ENCODE results near the gene BCAT1.

The BCAT1 gene

GRCh38 chr12:24854017-24854416 lies 94.9 kb downstream of the BCAT1 start:
- H3K27me3 ChIP-seq (ENCODE audit: control insufficient read depth in 1 of 2, insufficient read depth in 1 of 2, low read length in 2 of 2) = no peaks in the 10 kb centered on the region
- H3K27ac ChIP-seq (ENCODE audit: low read length, poor library complexity, severe bottlenecking) = peak overlapping the region; percentile 42
- no peak overlapping the region for H2AK5ac ChIP-seq (ENCODE audit: low read length, severe bottlenecking)
- peaks cover 4% of the 10 kb centered on the region for H3K4me1 ChIP-seq (ENCODE audit: control insufficient read depth, insufficient read depth, low read depth, low read length)
- peaks cover 3 to 22% of the 10 kb centered on the region in 2 experiments for H3K36me3 ChIP-seq (ENCODE audit: control insufficient read depth in 1 of 2, insufficient read depth in 2 of 2, low read depth in 1 of 2, low read length in 2 of 2)
- no peak overlapping the region for H2BK5ac ChIP-seq (ENCODE audit: low read depth, low read length, poor library complexity, severe bottlenecking)
- no peak for DNase-seq
- no peak overlapping the region for H4K91ac ChIP-seq (ENCODE audit: low read length)
- no peak overlapping the region for H3K4ac ChIP-seq (ENCODE audit: low read depth in 1 of 2, low read length in 2 of 2)
- no peak overlapping the region for H2AFZ ChIP-seq (ENCODE audit: low read depth, low read length)
- H2BK15ac ChIP-seq (ENCODE audit: low read depth, poor library complexity, severe bottlenecking) = no peak overlapping the region
- peak overlapping the region in 1 of 2 experiments; percentile 74 for H3K18ac ChIP-seq (ENCODE audit: low read depth in 1 of 2, low read length in 2 of 2)
- H3K4me2 ChIP-seq (ENCODE audit: low read length, poor library complexity, severe bottlenecking) = no peak overlapping the region
- H3K9ac ChIP-seq (ENCODE audit: low read length) = peak overlapping the region; percentile 37
- WGBS = 82% methylated on average over 1 of the region's 1 CpG
- no peak overlapping the region for H2BK12ac ChIP-seq (ENCODE audit: low read length in 2 of 2)
- no peak overlapping the region for H3K23ac ChIP-seq (ENCODE audit: low read length in 2 of 2)
- H3K4me3 ChIP-seq (ENCODE audit: insufficient read depth in 1 of 2, low read depth in 1 of 2, low read length in 2 of 2) = no peak overlapping the region
- H3K9me3 ChIP-seq (ENCODE audit: control insufficient read depth, low read length) = no peaks in the 10 kb centered on the region
- H4K8ac ChIP-seq (ENCODE audit: low read length) = no peak overlapping the region
- H3K14ac ChIP-seq (ENCODE audit: low read length in 2 of 2) = no peak overlapping the region
- peaks cover 4% of the 10 kb centered on the region for H3K79me1 ChIP-seq (replicated peaks; ENCODE audit: low read length, poor library complexity, severe bottlenecking)
- no peak overlapping the region for H2BK120ac ChIP-seq (ENCODE audit: low read depth, low read length)

- Histone ChIP-seq H2BK5ac (ENCODE audit: low read depth, low read length, poor library complexity, severe bottlenecking) (no peak overlapping the region), H3K4me1 (ENCODE audit: control insufficient read depth, insufficient read depth, low read depth, low read length) (peaks cover 4% of the 10 kb centered on the region), H2BK120ac (ENCODE audit: low read depth, low read length) (no peak overlapping the region), H4K8ac (ENCODE audit: low read length) (no peak overlapping the region), H3K18ac (ENCODE audit: low read depth in 1 of 2, low read length in 2 of 2) (no peak overlapping the region), H3K4me2 (ENCODE audit: low read length, poor library complexity, severe bottlenecking) (no peak overlapping the region), H3K36me3 (ENCODE audit: control insufficient read depth in 1 of 2, insufficient read depth in 2 of 2, low read depth in 1 of 2, low read length in 2 of 2) (peaks cover 6 to 20% of the 10 kb centered on the region in 2 experiments), H3K4me3 (ENCODE audit: insufficient read depth in 1 of 2, low read depth in 1 of 2, low read length in 2 of 2) (no peak overlapping the region), H3K27me3 (ENCODE audit: control insufficient read depth in 1 of 2, insufficient read depth in 1 of 2, low read length in 2 of 2) (no peaks in the 10 kb centered on the region), H3K79me1 (replicated peaks; ENCODE audit: low read length, poor library complexity, severe bottlenecking) (peaks cover 6% of the 10 kb centered on the region), H2BK15ac (ENCODE audit: low read depth, poor library complexity, severe bottlenecking) (no peak overlapping the region), H3K9me3 (ENCODE audit: control insufficient read depth, low read length) (no peaks in the 10 kb centered on the region), H3K14ac (ENCODE audit: low read length in 2 of 2) (no peak overlapping the region), H3K4ac (ENCODE audit: low read depth in 1 of 2, low read length in 2 of 2) (no peak overlapping the region), H3K23ac (ENCODE audit: low read length in 2 of 2) (no peak overlapping the region), H3K27ac (ENCODE audit: low read length, poor library complexity, severe bottlenecking) (no peak overlapping the region), H2AFZ (ENCODE audit: low read depth, low read length) (no peak overlapping the region), H2BK12ac (ENCODE audit: low read length in 2 of 2) (no peak overlapping the region), H2AK5ac (ENCODE audit: low read length, severe bottlenecking) (no peak overlapping the region), H3K9ac (ENCODE audit: low read length) (peak overlapping the region; percentile 37), H4K91ac (ENCODE audit: low read length) (no peak overlapping the region)
- no CpG with 5 or more reads among the region's 2 CpGs for WGBS
- DNase-seq = peak; percentile 77
These were observed 95.3 kb downstream of the BCAT1 start for GRCh38 chr12:24853588-24853987.

- Histone ChIP-seq H4K91ac (ENCODE audit: low read length) (no peak overlapping the region), H2BK5ac (ENCODE audit: low read depth, low read length, poor library complexity, severe bottlenecking) (no peak overlapping the region), H3K4me2 (ENCODE audit: low read length, poor library complexity, severe bottlenecking) (no peak overlapping the region), H2BK120ac (ENCODE audit: low read depth, low read length) (no peak overlapping the region), H3K27me3 (ENCODE audit: control insufficient read depth in 1 of 2, insufficient read depth in 1 of 2, low read length in 2 of 2) (no peaks in the 10 kb centered on the region), H2AK5ac (ENCODE audit: low read length, severe bottlenecking) (no peak overlapping the region), H3K4me3 (ENCODE audit: insufficient read depth in 1 of 2, low read depth in 1 of 2, low read length in 2 of 2) (no peak overlapping the region), H2AFZ (ENCODE audit: low read depth, low read length) (no peak overlapping the region), H3K27ac (ENCODE audit: low read length, poor library complexity, severe bottlenecking) (no peak overlapping the region), H2BK12ac (ENCODE audit: low read length in 2 of 2) (no peak overlapping the region), H3K9me3 (ENCODE audit: control insufficient read depth, low read length) (no peaks in the 10 kb centered on the region), H3K36me3 (ENCODE audit: control insufficient read depth in 1 of 2, insufficient read depth in 2 of 2, low read depth in 1 of 2, low read length in 2 of 2) (peaks cover 6 to 16% of the 10 kb centered on the region in 2 experiments), H3K79me1 (replicated peaks; ENCODE audit: low read length, poor library complexity, severe bottlenecking) (peaks cover 6% of the 10 kb centered on the region), H3K23ac (ENCODE audit: low read length in 2 of 2) (no peak overlapping the region), H3K9ac (ENCODE audit: low read length) (no peak overlapping the region), H2BK15ac (ENCODE audit: low read depth, poor library complexity, severe bottlenecking) (no peak overlapping the region), H3K14ac (ENCODE audit: low read length in 2 of 2) (no peak overlapping the region), H3K18ac (ENCODE audit: low read depth in 1 of 2, low read length in 2 of 2) (no peak overlapping the region), H3K4me1 (ENCODE audit: control insufficient read depth, insufficient read depth, low read depth, low read length) (peaks cover 4% of the 10 kb centered on the region), H4K8ac (ENCODE audit: low read length) (no peak overlapping the region), H3K4ac (ENCODE audit: low read depth in 1 of 2, low read length in 2 of 2) (no peak overlapping the region)
- no CpG with 5 or more reads among the region's 2 CpGs for WGBS
- no peak for DNase-seq
These were observed 95.8 kb downstream of the BCAT1 start for GRCh38 chr12:24853094-24853493.

- Histone ChIP-seq H2BK5ac (ENCODE audit: low read depth, low read length, poor library complexity, severe bottlenecking) (no peak overlapping the region), H3K27ac (ENCODE audit: low read length, poor library complexity, severe bottlenecking) (no peak overlapping the region), H3K18ac (ENCODE audit: low read depth in 1 of 2, low read length in 2 of 2) (no peak overlapping the region), H4K8ac (ENCODE audit: low read length) (no peak overlapping the region), H4K91ac (ENCODE audit: low read length) (no peak overlapping the region), H3K4me3 (ENCODE audit: insufficient read depth in 1 of 2, low read depth in 1 of 2, low read length in 2 of 2) (no peak overlapping the region), H3K4me1 (ENCODE audit: control insufficient read depth, insufficient read depth, low read depth, low read length) (peaks cover 4% of the 10 kb centered on the region), H3K9me3 (ENCODE audit: control insufficient read depth, low read length) (no peaks in the 10 kb centered on the region), H3K4ac (ENCODE audit: low read depth in 1 of 2, low read length in 2 of 2) (no peak overlapping the region), H3K79me1 (replicated peaks; ENCODE audit: low read length, poor library complexity, severe bottlenecking) (peaks cover 6% of the 10 kb centered on the region), H3K36me3 (ENCODE audit: control insufficient read depth in 1 of 2, insufficient read depth in 2 of 2, low read depth in 1 of 2, low read length in 2 of 2) (peaks cover 6 to 10% of the 10 kb centered on the region in 2 experiments), H3K4me2 (ENCODE audit: low read length, poor library complexity, severe bottlenecking) (no peak overlapping the region), H3K23ac (ENCODE audit: low read length in 2 of 2) (no peak overlapping the region), H3K27me3 (ENCODE audit: control insufficient read depth in 1 of 2, insufficient read depth in 1 of 2, low read length in 2 of 2) (no peaks in the 10 kb centered on the region), H2BK120ac (ENCODE audit: low read depth, low read length) (no peak overlapping the region), H3K14ac (ENCODE audit: low read length in 2 of 2) (no peak overlapping the region), H2BK12ac (ENCODE audit: low read length in 2 of 2) (no peak overlapping the region), H2AK5ac (ENCODE audit: low read length, severe bottlenecking) (no peak overlapping the region), H2AFZ (ENCODE audit: low read depth, low read length) (no peak overlapping the region), H3K9ac (ENCODE audit: low read length) (no peak overlapping the region), H2BK15ac (ENCODE audit: low read depth, poor library complexity, severe bottlenecking) (no peak overlapping the region)
- WGBS = no CpG with 5 or more reads among the region's 1 CpG
- no peak for DNase-seq
These were observed 96.5 kb downstream of the BCAT1 start for GRCh38 chr12:24852420-24852819.

Measured in mesenchymal stem cell (in vitro differentiated cells and primary cell).